Choroid plexus epithelial cell (primary cell): ENCODE results near the gene DDX47.
"Not testable (repeated sequence)": the region's sequence is repeated elsewhere in the genome, so short reads cannot be mapped to it uniquely, and the experiment has no call there.

Source experiments
- DNase-seq: peaks from one replicate; pipeline ENCODE4 v3.0.0-alpha.2; 2010; ENCODE audit warnings: low read depth
- H3K4me3 ChIP-seq: 2 replicates; pipeline ENCODE4 v1.5.1; 2011; ENCODE audit warnings: low read depth, mild to moderate bottlenecking, control low read depth, low read length, moderate library complexity
- TF ChIP-seq, protein P1 (sequence below): conservative IDR thresholded peaks from 2 replicates; pipeline ENCODE4 v1.5.1; 2011; ENCODE audit warnings: low read depth, mild to moderate bottlenecking, control low read depth, inconsistent platforms, low read length, moderate library complexity

Gene DDX47

GRCh38 chr12:12872139-12872933 lies 59.2 kb downstream of the DDX47 start:
- no peak overlapping the region for H3K4me3 ChIP-seq
- DNase-seq: peak; percentile 79
- TF ChIP-seq, protein P1, sequence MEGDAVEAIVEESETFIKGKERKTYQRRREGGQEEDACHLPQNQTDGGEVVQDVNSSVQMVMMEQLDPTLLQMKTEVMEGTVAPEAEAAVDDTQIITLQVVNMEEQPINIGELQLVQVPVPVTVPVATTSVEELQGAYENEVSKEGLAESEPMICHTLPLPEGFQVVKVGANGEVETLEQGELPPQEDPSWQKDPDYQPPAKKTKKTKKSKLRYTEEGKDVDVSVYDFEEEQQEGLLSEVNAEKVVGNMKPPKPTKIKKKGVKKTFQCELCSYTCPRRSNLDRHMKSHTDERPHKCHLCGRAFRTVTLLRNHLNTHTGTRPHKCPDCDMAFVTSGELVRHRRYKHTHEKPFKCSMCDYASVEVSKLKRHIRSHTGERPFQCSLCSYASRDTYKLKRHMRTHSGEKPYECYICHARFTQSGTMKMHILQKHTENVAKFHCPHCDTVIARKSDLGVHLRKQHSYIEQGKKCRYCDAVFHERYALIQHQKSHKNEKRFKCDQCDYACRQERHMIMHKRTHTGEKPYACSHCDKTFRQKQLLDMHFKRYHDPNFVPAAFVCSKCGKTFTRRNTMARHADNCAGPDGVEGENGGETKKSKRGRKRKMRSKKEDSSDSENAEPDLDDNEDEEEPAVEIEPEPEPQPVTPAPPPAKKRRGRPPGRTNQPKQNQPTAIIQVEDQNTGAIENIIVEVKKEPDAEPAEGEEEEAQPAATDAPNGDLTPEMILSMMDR: no peak

DNA sequence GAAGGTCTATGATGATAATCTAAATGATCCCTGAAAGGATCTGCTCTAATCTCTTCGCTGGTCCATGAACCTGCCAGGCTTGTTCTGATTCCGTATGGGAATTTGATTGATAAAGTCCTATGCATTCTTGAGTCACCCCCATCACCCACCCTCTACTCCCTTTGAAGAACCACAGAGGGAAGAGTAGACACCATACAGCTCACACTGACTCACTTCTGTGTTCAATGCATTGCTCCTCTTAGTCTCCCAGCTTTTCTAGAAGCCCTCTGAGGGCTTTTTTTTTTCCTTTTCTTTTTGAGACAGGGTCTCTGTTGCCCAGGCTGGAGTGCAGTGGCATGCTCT lies 59.8 kb downstream of the DDX47 start:
- TF ChIP-seq, protein P1: no peak
- H3K4me3 ChIP-seq: no peak overlapping the region
- DNase-seq: peak; percentile 37

DNA sequence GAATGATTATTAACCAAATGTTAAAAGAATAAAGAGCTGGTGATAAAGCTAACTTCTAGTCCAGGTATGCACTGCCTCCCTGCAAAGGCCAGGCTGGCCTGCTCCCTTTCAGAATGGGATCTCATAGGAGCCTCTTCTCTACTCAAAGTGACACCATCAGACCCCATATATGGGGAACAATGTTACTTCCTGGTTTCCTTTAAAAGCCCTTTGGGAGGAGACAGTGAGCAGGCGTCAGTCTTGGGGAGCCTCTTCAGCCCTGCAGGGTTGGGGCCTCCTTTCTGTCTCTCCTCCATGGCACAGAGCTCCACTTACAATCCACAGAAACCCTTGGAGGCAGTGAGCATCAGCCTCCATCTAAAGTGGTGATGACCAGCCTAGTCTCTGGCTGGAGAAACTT lies 60.9 kb downstream of the DDX47 start:
- TF ChIP-seq, protein P1: no peak
- H3K4me3 ChIP-seq: no peak overlapping the region
- DNase-seq: no peak

DNA sequence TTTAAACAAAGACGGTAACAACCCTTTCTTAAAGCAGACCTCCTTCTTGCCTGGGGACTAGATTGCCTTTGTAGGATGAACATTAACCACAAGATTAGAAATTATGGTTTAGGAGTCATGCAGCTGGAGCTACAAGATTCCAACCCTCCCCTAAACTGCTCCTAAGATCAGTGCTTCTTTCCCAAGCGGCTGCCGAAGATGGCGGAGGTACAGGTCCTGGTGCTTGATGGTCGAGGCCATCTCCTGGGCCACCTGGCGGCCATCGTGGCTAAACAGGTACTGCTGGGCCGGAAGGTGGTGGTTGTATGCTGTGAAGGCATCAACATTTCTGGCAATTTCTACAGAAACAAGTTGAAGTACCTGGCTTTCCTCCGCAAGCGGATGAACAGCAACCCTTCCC lies 62.2 kb downstream of the DDX47 start:
- not testable (repeated sequence) for H3K4me3 ChIP-seq, DNase-seq

DNA sequence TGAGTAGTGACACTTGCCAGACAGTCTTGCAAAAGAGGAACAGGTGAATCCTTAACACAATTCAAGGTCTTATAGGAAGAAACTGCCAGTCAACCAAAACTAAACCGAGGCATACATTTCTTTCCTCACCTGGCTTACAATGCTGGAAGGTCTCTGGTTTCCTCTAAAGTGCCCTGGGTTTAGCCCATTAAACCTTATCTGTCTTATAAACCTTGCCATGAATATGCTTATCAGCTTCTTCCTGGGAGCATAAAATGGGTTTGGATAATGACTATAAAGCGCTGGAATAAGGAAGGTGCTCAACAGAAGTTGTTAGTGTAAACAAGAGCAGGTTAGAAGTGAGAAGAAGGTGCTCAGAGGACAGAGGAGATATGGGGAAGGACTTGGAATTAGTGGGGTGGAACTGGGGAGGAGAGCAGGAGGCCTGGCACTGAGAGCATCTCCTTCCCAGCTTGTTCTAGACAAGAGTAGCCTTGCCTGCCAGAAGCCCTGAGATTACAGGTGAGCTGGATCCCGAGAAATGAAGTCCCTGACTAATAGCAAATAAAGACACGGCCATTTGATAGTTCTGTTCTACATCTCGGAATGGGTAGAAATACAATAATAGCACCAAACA lies 64.1 kb downstream of the DDX47 start:
- no peak for DNase-seq
- TF ChIP-seq, protein P1: no peak
- no peak overlapping the region for H3K4me3 ChIP-seq

GRCh38 chr12:12877781-12878455 lies 64.8 kb downstream of the DDX47 start:
- H3K4me3 ChIP-seq: no peak overlapping the region
- TF ChIP-seq, protein P1: no peak
- no peak for DNase-seq
